Measurements from ENCODE around the gene PCAT7. TPM values are rescaled to one million over a fixed set of nuclear protein-coding genes. Genes with fewer than 3 reads are reported as not detected.
A peak's percentile ranks its signal among the peaks of the same experiment; 100 is the strongest.

Gene PCAT7
- total RNA-seq, 1 experiment from 2014 or later: not detected

GRCh38 chr9:94553029-94553938 lies 1.6 kb upstream of the PCAT7 start:
- Histone ChIP-seq H3K27me3 (replicated peaks; ENCODE audit: insufficient read depth, low read depth, low read length, poor library complexity) (no peaks in the 10 kb centered on the region), H3K4me3 (ENCODE audit: low read depth, low read length, poor library complexity, severe bottlenecking) (no peak overlapping the region), H3K9me3 (ENCODE audit: low read depth, low read length, poor library complexity, severe bottlenecking) (no peaks in the 10 kb centered on the region), H3K4me1 (ENCODE audit: insufficient read depth, low read length, poor library complexity, severe bottlenecking) (no peaks in the 10 kb centered on the region), H3K36me3 (ENCODE audit: insufficient read depth, low read length, poor library complexity, severe bottlenecking) (no peaks in the 10 kb centered on the region), H3K27ac (ENCODE audit: low read depth, low read length, poor library complexity, severe bottlenecking) (no peak overlapping the region)
- BruUV-seq (replicated peaks): no TSS peak
- ChIA-PET POLR2A (ENCODE audit: low non-redundant PET) (no interaction called here), CTCF (no interaction called here)
- TF ChIP-seq EZH2 (IDR thresholded peaks at IDR 0.05; ENCODE audit: borderline replicate concordance, low read depth, low read length, poor library complexity, severe bottlenecking) (no peak), CTCF (conservative IDR thresholded peaks at IDR 0.05; ENCODE audit: low read depth, low read length) (0 out of 2 replicates have a peak, but pooled peaks have one; percentile 18)
- intact Hi-C loops (cut with micrococcal nuclease; ENCODE audit: unreplicated experiment): no loop called here
- DNase-seq (ENCODE audit: low spot score): no peak

GRCh38 chr9:94554078-94554438 lies 825 bp upstream of the PCAT7 start:
- intact Hi-C loops (cut with micrococcal nuclease; ENCODE audit: unreplicated experiment): loop anchor here (1.0 kb wide), 1 partner anchor 49 kb away; no protein-coding TSS in a partner anchor
- BruUV-seq (replicated peaks): no TSS peak
- Histone ChIP-seq H3K4me1 (ENCODE audit: insufficient read depth, low read length, poor library complexity, severe bottlenecking) (no peaks in the 10 kb centered on the region), H3K9me3 (ENCODE audit: low read depth, low read length, poor library complexity, severe bottlenecking) (no peaks in the 10 kb centered on the region), H3K27me3 (replicated peaks; ENCODE audit: insufficient read depth, low read depth, low read length, poor library complexity) (no peaks in the 10 kb centered on the region), H3K27ac (ENCODE audit: low read depth, low read length, poor library complexity, severe bottlenecking) (no peak overlapping the region), H3K36me3 (ENCODE audit: insufficient read depth, low read length, poor library complexity, severe bottlenecking) (no peaks in the 10 kb centered on the region), H3K4me3 (ENCODE audit: low read depth, low read length, poor library complexity, severe bottlenecking) (peak overlapping the region; percentile 43)
- TF ChIP-seq EZH2 (IDR thresholded peaks at IDR 0.05; ENCODE audit: borderline replicate concordance, low read depth, low read length, poor library complexity, severe bottlenecking) (no peak), CTCF (conservative IDR thresholded peaks at IDR 0.05; ENCODE audit: low read depth, low read length) (no peak)
- DNase-seq (ENCODE audit: low spot score): no peak
- ChIA-PET CTCF (interaction anchor here (0.9 to 1.1 kb wide), 4 partner anchors 50 to 614 kb away, joined by 3 to 7 read pairs (median 4); no protein-coding TSS in a partner anchor), POLR2A (ENCODE audit: low non-redundant PET) (no interaction called here)

- H3K9me3 ChIP-seq (ENCODE audit: low read depth, low read length, poor library complexity, severe bottlenecking): no peaks in the 10 kb centered on the region
- no peak overlapping the region for H3K27ac ChIP-seq (ENCODE audit: low read depth, low read length, poor library complexity, severe bottlenecking)
- H3K27me3 ChIP-seq (replicated peaks; ENCODE audit: insufficient read depth, low read depth, low read length, poor library complexity): no peaks in the 10 kb centered on the region
- no TSS peak for BruUV-seq (replicated peaks)
- intact Hi-C loops (cut with micrococcal nuclease; ENCODE audit: unreplicated experiment): no loop called here
- no peaks in the 10 kb centered on the region for H3K36me3 ChIP-seq (ENCODE audit: insufficient read depth, low read length, poor library complexity, severe bottlenecking)
- TF ChIP-seq CTCF (conservative IDR thresholded peaks at IDR 0.05; ENCODE audit: low read depth, low read length) (no peak), EZH2 (IDR thresholded peaks at IDR 0.05; ENCODE audit: borderline replicate concordance, low read depth, low read length, poor library complexity, severe bottlenecking) (no peak)
- ChIA-PET POLR2A (ENCODE audit: low non-redundant PET) (no interaction called here), CTCF (no interaction called here)
- DNase-seq (ENCODE audit: low spot score): no peak
- H3K4me3 ChIP-seq (ENCODE audit: low read depth, low read length, poor library complexity, severe bottlenecking): no peak overlapping the region
- no peaks in the 10 kb centered on the region for H3K4me1 ChIP-seq (ENCODE audit: insufficient read depth, low read length, poor library complexity, severe bottlenecking)
Observed at GRCh38 chr9:94557376-94557775, 2.5 kb downstream of the PCAT7 start.

All from A673 (cell line).